DND-41 (cell line): Measurements from ENCODE around the gene ZDHHC14.
"Not testable (repeated sequence)": the region's sequence is repeated elsewhere in the genome, so short reads cannot be mapped to it uniquely, and the experiment has no call there.

Experiments used
- ATAC-seq: fragments of 200-7000 bp; cut with Tn5 transposase; 3 replicates; pipeline ENCODE4 v1.9.1; 2021; ENCODE audit warnings: low read depth; ENCODE audit not compliant: insufficient read depth
- DNase-seq: peaks from one replicate; pipeline ENCODE4 v3.0.0-alpha.2; 2020
- H2AFZ ChIP-seq: 2 replicates; pipeline ENCODE4 v1.6.0; 2012; ENCODE audit warnings: low read depth, low read length
- H3K27ac ChIP-seq: 2 replicates; pipeline ENCODE4 v1.5.1; 2012; ENCODE audit warnings: low read length, inconsistent platforms
- H3K27me3 ChIP-seq: fragments of 200-600 bp; sonication (generic); 2 replicates; pipeline ENCODE4 v1.6.0; 2012; ENCODE audit warnings: low read length, mild to moderate bottlenecking, inconsistent platforms; ENCODE audit not compliant: insufficient read depth, poor library complexity
- H3K36me3 ChIP-seq: 2 replicates; pipeline ENCODE4 v1.5.1; 2012; ENCODE audit warnings: low read length, inconsistent platforms; ENCODE audit not compliant: insufficient read depth
- H3K4me1 ChIP-seq: 2 replicates; pipeline ENCODE4 v1.5.1; 2012; ENCODE audit warnings: mild to moderate bottlenecking, low read length; ENCODE audit not compliant: insufficient read depth
- H3K4me2 ChIP-seq: 2 replicates; pipeline ENCODE4 v1.6.0; 2012; ENCODE audit warnings: mild to moderate bottlenecking, moderate library complexity, low read length, inconsistent platforms; ENCODE audit not compliant: insufficient read depth
- H3K4me3 ChIP-seq, 2 experiments: fragments of 200-600 bp in 1 of 2; shearing (Covaris generic) in 1 of 2; 2 replicates each; pipeline ENCODE4 v1.5.1; 2012 to 2016; ENCODE audit warnings: inconsistent platforms in 2 of 2, low read length in 2 of 2, mild to moderate bottlenecking in 2 of 2, low read depth in 1 of 2, moderate library complexity in 1 of 2
- H3K79me2 ChIP-seq: 2 replicates; pipeline ENCODE4 v1.6.0; 2012; ENCODE audit warnings: low read length, inconsistent platforms; ENCODE audit not compliant: insufficient read depth
- H3K9ac ChIP-seq: 2 replicates; pipeline ENCODE4 v1.6.0; 2012; ENCODE audit warnings: low read depth, mild to moderate bottlenecking, inconsistent platforms, low read length, moderate library complexity
- H3K9me3 ChIP-seq: 2 replicates; pipeline ENCODE4 v1.5.1; 2012; ENCODE audit warnings: low read length, moderate library complexity, mild to moderate bottlenecking, inconsistent platforms; ENCODE audit not compliant: insufficient read depth, severe bottlenecking
- H4K20me1 ChIP-seq: 2 replicates; pipeline ENCODE4 v1.6.0; 2012; ENCODE audit warnings: low read length; ENCODE audit not compliant: insufficient read depth
- CTCF ChIP-seq: IDR thresholded peaks from 2 replicates; pipeline ENCODE4 v1.5.1; 2012; ENCODE audit warnings: borderline replicate concordance, low read length, moderate library complexity, mild to moderate bottlenecking; ENCODE audit not compliant: poor library complexity, severe bottlenecking; ENCODE audit errors: extremely low read depth
- EZH2 ChIP-seq: IDR thresholded peaks from 3 replicates; pipeline ENCODE4 v1.6.1; 2012; ENCODE audit warnings: borderline replicate concordance, low read depth, mild to moderate bottlenecking, moderate library complexity, low read length, inconsistent platforms; ENCODE audit not compliant: severe bottlenecking

ZDHHC14 gene

GRCh38 chr6:157381631-157382621 is 936 bp downstream of the ZDHHC14 start:
- Histone ChIP-seq H3K27me3 (no peaks in the 10 kb centered on the region), H3K9me3 (no peaks in the 10 kb centered on the region), H3K4me1 (peaks cover 7% of the 10 kb centered on the region), H3K4me2 (no peak overlapping the region), H3K9ac (no peak overlapping the region), H3K79me2 (no peaks in the 10 kb centered on the region), H4K20me1 (no peaks in the 10 kb centered on the region), H2AFZ (no peak overlapping the region), H3K27ac (no peak overlapping the region), H3K36me3 (no peaks in the 10 kb centered on the region; the same call in 1 of the 2 replicates), H3K4me3 (no peak overlapping the region)
- DNase-seq: no peak
- no peak for TF ChIP-seq CTCF
- no peak for TF ChIP-seq EZH2
- no peak for ATAC-seq

DNA sequence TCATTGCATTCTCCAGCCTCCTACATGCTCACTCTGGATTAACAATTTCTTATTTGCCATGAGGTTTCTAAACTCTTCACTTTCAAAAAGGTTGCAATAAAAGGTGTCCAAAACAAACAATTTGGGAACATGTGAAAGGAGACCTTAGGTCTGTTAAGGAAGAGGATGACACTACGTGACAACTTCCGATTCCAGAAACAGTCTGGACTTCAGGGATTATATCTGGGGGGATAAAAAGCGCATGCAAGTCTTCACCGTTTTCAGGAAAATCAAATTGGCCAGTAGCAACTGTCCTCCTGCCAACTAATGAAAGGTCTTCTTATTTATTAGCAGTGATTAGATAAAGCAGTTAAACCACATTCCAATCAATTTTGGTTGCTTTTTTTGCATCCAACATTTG is 1.8 kb downstream of the ZDHHC14 start:
- Histone ChIP-seq H3K27ac (no peak overlapping the region), H3K4me2 (no peak overlapping the region), H3K9ac (no peak overlapping the region), H3K4me1 (peaks cover 7% of the 10 kb centered on the region), H3K27me3 (peaks cover 4% of the 10 kb centered on the region), H3K4me3 (no peak overlapping the region), H3K79me2 (no peaks in the 10 kb centered on the region), H2AFZ (no peak overlapping the region), H4K20me1 (no peaks in the 10 kb centered on the region), H3K36me3 (no peaks in the 10 kb centered on the region; the same call in 1 of the 2 replicates), H3K9me3 (no peaks in the 10 kb centered on the region)
- no peak for ATAC-seq
- no peak for TF ChIP-seq EZH2
- no peak for TF ChIP-seq CTCF
- DNase-seq: no peak

GRCh38 chr6:157383471-157383870 is 2.5 kb downstream of the ZDHHC14 start:
- Histone ChIP-seq H3K4me3 (no peak overlapping the region), H3K4me2 (no peak overlapping the region)
- TF ChIP-seq EZH2: no peak
- no peak for TF ChIP-seq CTCF

GRCh38 chr6:157384962-157385361 is 4.0 kb downstream of the ZDHHC14 start:
- not testable (repeated sequence) for H3K4me2 ChIP-seq, H3K79me2 ChIP-seq, H2AFZ ChIP-seq, H4K20me1 ChIP-seq, H3K36me3 ChIP-seq, H3K9me3 ChIP-seq, H3K9ac ChIP-seq, H3K4me1 ChIP-seq, H3K27ac ChIP-seq, DNase-seq, H3K4me3 ChIP-seq, ATAC-seq, H3K27me3 ChIP-seq

More at GRCh38 chr6:157383471-157383870, 2.5 kb downstream of the ZDHHC14 start:
- Histone ChIP-seq H3K27ac (no peak overlapping the region), H3K79me2 (no peaks in the 10 kb centered on the region), H3K27me3 (peaks cover 4% of the 10 kb centered on the region), H3K36me3 (no peaks in the 10 kb centered on the region; the same call in 1 of the 2 replicates), H3K4me1 (peaks cover 7% of the 10 kb centered on the region), H4K20me1 (no peaks in the 10 kb centered on the region), H3K9ac (no peak overlapping the region), H2AFZ (no peak overlapping the region), H3K9me3 (no peaks in the 10 kb centered on the region)
- DNase-seq (no peak), ATAC-seq (no peak)
